HEK293T (cell line): ENCODE data around the gene ASTN2.

Source experiments
- CTCF ChIA-PET: fragments of 350-600 bp; formaldehyde crosslinking; extraction: SDS; loops from one replicate; lab custom pipeline; 2021; ENCODE audit warnings: antibody characterized with exemption, inconsistent platforms; lab: Yijun Ruan, JAX
- POLR2A ChIA-PET: fragments of 350-600 bp; formaldehyde crosslinking; extraction: SDS; loops from one replicate; lab custom pipeline; 2020; ENCODE audit warnings: antibody characterized with exemption, inconsistent platforms; lab: Yijun Ruan, JAX
- DNase-seq: peaks from one replicate; pipeline ENCODE4 v3.0.0; 2012; ENCODE audit warnings: mixed read lengths; ENCODE audit errors: extremely low spot score
- ARNT ChIP-seq: fragments of 450-650 bp; IDR thresholded peaks from 2 replicates; pipeline ENCODE4 v1.6.1; 2017; ENCODE audit warnings: mild to moderate bottlenecking
- BHLHE40 ChIP-seq: fragments of 450-650 bp; IDR thresholded peaks from 2 replicates; pipeline ENCODE4 v1.6.1; 2016; ENCODE audit warnings: mild to moderate bottlenecking, moderate library complexity, borderline replicate concordance
- CTBP1 ChIP-seq: fragments of 450-650 bp; IDR thresholded peaks from 2 replicates; pipeline ENCODE4 v1.6.1; 2016; ENCODE audit warnings: borderline replicate concordance
- ELF4 ChIP-seq: fragments of 450-650 bp; IDR thresholded peaks from 2 replicates; pipeline ENCODE4 v1.6.1; 2017; ENCODE audit warnings: antibody characterized with exemption
- FOXA1 ChIP-seq: fragments of 450-650 bp; IDR thresholded peaks from 2 replicates; pipeline ENCODE4 v1.6.1; 2016; ENCODE audit warnings: mild to moderate bottlenecking
- FOXK2 ChIP-seq: fragments of 450-650 bp; IDR thresholded peaks from 2 replicates; pipeline ENCODE4 v1.6.1; 2016; ENCODE audit warnings: mild to moderate bottlenecking
- FOXM1 ChIP-seq: fragments of 450-650 bp; IDR thresholded peaks from 2 replicates; pipeline ENCODE4 v1.6.1; 2017; ENCODE audit warnings: mild to moderate bottlenecking, borderline replicate concordance
- HDGF ChIP-seq: fragments of 450-650 bp; IDR thresholded peaks from 2 replicates; pipeline ENCODE4 v1.6.1; 2017; ENCODE audit warnings: antibody characterized with exemption, borderline replicate concordance
- L3MBTL2 ChIP-seq: fragments of 450-650 bp; conservative IDR thresholded peaks from 2 replicates; pipeline ENCODE4 v1.6.1; 2016; ENCODE audit warnings: mild to moderate bottlenecking
- LEF1 ChIP-seq: fragments of 450-650 bp; IDR thresholded peaks from 2 replicates; pipeline ENCODE4 v1.6.1; 2017; ENCODE audit warnings: mild to moderate bottlenecking, borderline replicate concordance
- NFRKB ChIP-seq: fragments of 450-650 bp; IDR thresholded peaks from 2 replicates; pipeline ENCODE4 v1.6.1; 2016; ENCODE audit warnings: mild to moderate bottlenecking, moderate library complexity
- SP1 ChIP-seq: fragments of 450-650 bp; IDR thresholded peaks from 2 replicates; pipeline ENCODE4 v1.6.1; 2017
- SUZ12 ChIP-seq: fragments of 450-650 bp; IDR thresholded peaks from 2 replicates; pipeline ENCODE4 v1.6.1; 2016; ENCODE audit warnings: mild to moderate bottlenecking
- TARDBP ChIP-seq: fragments of 450-650 bp; IDR thresholded peaks from 2 replicates; pipeline ENCODE4 v1.6.1; 2016
- ZNF384 ChIP-seq: fragments of 450-650 bp; IDR thresholded peaks from 2 replicates; pipeline ENCODE4 v1.6.1; 2016
- TF ChIP-seq, protein P1 (sequence below): fragments of 450-650 bp; IDR thresholded peaks from 2 replicates; pipeline ENCODE4 v1.6.1; 2016

Gene ASTN2

DNA sequence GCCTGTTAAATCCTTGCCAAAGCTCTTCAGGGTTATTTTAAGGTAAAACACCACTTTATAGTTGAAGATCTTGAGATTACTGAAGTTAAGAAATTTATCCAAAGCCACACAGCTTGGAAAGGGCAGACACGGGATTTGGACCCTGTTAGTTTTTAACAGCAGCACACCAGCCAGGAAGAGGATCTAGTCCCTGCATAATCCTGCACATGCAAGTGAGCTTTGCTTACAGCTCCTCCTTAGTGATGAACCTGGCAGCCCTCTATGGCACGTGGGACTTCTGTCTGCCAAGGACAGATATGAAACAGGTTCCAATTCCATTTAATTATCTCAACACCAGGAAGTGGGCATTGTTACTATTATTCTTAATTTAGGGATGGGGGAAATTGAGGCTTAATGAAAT, 619.0 kb downstream of the ASTN2 start:
- ChIA-PET CTCF (no interaction called here), POLR2A (no interaction called here)
- no peak for TF ChIP-seq FOXM1
- no peak for TF ChIP-seq HDGF
- TF ChIP-seq CTBP1, result no peak
- no peak for TF ChIP-seq BHLHE40
- TF ChIP-seq, protein P1, sequence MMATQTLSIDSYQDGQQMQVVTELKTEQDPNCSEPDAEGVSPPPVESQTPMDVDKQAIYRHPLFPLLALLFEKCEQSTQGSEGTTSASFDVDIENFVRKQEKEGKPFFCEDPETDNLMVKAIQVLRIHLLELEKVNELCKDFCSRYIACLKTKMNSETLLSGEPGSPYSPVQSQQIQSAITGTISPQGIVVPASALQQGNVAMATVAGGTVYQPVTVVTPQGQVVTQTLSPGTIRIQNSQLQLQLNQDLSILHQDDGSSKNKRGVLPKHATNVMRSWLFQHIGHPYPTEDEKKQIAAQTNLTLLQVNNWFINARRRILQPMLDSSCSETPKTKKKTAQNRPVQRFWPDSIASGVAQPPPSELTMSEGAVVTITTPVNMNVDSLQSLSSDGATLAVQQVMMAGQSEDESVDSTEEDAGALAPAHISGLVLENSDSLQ, result no peak
- TF ChIP-seq FOXA1, result no peak
- no peak for TF ChIP-seq ELF4
- TF ChIP-seq ARNT, result no peak
- no peak for TF ChIP-seq TARDBP
- no peak for TF ChIP-seq FOXK2
- TF ChIP-seq NFRKB, result no peak
- TF ChIP-seq SP1, result no peak
- TF ChIP-seq ZNF384, result no peak
- no peak for TF ChIP-seq LEF1
- no peak for TF ChIP-seq SUZ12
- DNase-seq, result no peak

DNA sequence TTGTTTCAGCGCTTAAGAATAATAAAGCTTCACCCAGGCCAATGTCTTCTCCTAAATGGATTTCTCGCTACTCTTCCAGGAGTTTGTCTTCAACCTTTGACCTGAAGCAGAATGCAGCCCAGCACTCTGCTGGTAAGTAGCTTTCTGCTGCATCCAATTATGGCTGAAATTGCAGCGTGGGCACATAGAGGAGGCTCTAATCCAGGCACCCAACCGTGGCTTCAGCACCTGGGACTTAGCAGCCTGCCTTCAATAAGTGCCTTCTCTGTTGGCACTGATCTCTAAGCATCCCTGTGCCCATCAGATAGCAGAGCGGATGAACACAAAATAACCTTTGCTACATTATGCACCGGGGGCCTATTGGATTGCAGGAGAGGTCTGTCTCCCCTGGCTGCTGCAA, 622.6 kb downstream of the ASTN2 start:
- TF ChIP-seq FOXK2 (no peak), TARDBP (no peak), L3MBTL2 (no peak)
- ChIA-PET CTCF (no interaction called here), POLR2A (no interaction called here)
- no peak for DNase-seq

- ChIA-PET CTCF (no interaction called here), POLR2A (no interaction called here)
- no peak for TF ChIP-seq CTBP1
- DNase-seq, result peak; percentile 9
Measured at GRCh38 chr9:116791326-116791725, 623.5 kb downstream of the ASTN2 start.

DNA sequence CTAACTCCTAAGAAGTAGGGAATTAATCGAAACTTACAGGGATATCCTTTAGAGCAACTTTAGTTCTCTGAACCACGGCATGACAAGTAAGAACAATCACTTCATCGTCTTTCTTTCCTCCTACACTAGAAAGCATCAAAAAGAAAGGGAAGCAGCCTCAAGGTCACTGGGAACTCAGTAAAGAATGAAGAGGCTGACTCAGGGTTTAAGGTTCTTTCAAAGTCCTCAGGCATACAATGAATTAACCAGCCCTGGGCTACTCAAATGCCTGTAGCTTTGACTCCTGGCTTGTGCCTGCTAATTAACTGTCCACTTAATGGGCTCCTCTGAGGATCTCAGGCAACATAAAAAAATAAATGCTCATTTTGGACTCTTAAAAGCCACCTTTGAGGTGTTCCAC, 625.8 kb downstream of the ASTN2 start:
- ChIA-PET POLR2A (no interaction called here), CTCF (no interaction called here)

GRCh38 chr9:116786737-116787136, 628.1 kb downstream of the ASTN2 start:
- TF ChIP-seq BHLHE40, result no peak
- no peak for TF ChIP-seq FOXM1
- TF ChIP-seq L3MBTL2, result no peak
- no peak for TF ChIP-seq NFRKB
- no peak for TF ChIP-seq FOXA1
- no peak for TF ChIP-seq HDGF
- no peak for TF ChIP-seq ZNF384
- TF ChIP-seq ELF4, result no peak
- no peak for TF ChIP-seq CTBP1
- ChIA-PET CTCF (no interaction called here), POLR2A (no interaction called here)
- DNase-seq, result no peak

More for the DNA sequence above, 625.8 kb downstream of the ASTN2 start:
- TF ChIP-seq FOXA1 (no peak), FOXK2 (no peak), LEF1 (no peak), CTBP1 (no peak), ELF4 (no peak), ZNF384 (no peak), HDGF (no peak), ARNT (no peak), FOXM1 (no peak), BHLHE40 (no peak), SUZ12 (no peak), L3MBTL2 (no peak), SP1 (no peak), TARDBP (no peak), NFRKB (no peak)
- TF ChIP-seq, protein P1, result no peak
- no peak for DNase-seq

DNA sequence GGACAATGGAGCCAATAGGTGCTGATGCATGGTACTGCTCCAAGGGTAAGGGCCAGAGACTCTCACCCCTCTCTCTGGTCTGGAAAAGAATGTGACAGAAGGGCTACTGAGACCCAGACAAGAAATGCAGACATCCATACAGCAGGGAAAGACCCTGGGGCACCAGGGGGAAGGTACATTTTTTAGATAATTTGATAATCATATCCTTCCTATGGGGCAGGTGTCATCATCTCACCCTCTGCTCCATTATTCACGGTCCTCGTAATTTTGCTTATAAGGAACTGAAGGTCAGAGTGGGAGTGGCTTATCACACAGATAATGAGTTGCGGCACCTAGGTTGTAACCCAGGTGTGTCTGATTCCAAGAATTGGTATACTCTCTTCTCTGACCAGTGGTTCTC, 637.7 kb downstream of the ASTN2 start:
- no peak for TF ChIP-seq HDGF
- no peak for TF ChIP-seq TARDBP
- TF ChIP-seq FOXM1, result no peak
- TF ChIP-seq, protein P1, result no peak
- TF ChIP-seq ARNT, result no peak
- TF ChIP-seq ZNF384, result no peak
- ChIA-PET CTCF (no interaction called here), POLR2A (no interaction called here)
- DNase-seq, result no peak

- TF ChIP-seq FOXK2 (no peak), BHLHE40 (no peak), FOXM1 (no peak), SUZ12 (no peak), TARDBP (no peak), L3MBTL2 (no peak), FOXA1 (no peak), LEF1 (no peak), NFRKB (no peak), ELF4 (no peak), HDGF (no peak), ARNT (no peak), SP1 (no peak), ZNF384 (no peak), CTBP1 (no peak)
- TF ChIP-seq, protein P1, result no peak
- CTCF ChIA-PET, result no interaction called here
- POLR2A ChIA-PET, result no interaction called here
- no peak for DNase-seq
Measured at GRCh38 chr9:116774421-116775180, 640.3 kb downstream of the ASTN2 start.
